Urinary bladder (tissue), 4 donors: ENCODE results near the gene SIK3. TPM values are rescaled to one million over a fixed set of nuclear protein-coding genes. Genes with fewer than 3 reads are reported as not detected.
A peak's percentile ranks its signal among the peaks of the same experiment; 100 is the strongest.

Source experiments
- DNase-seq: peaks from one replicate; pipeline ENCODE4 v3.0.0-alpha.2; 2015; ENCODE audit errors: extremely low spot score
- H3K27ac ChIP-seq: one replicate; pipeline ENCODE4 v1.5.1; 2013; ENCODE audit warnings: low read depth, mild to moderate bottlenecking, moderate library complexity
- H3K36me3 ChIP-seq: one replicate; pipeline ENCODE4 v1.6.1; 2013; ENCODE audit warnings: mild to moderate bottlenecking, moderate library complexity; ENCODE audit not compliant: insufficient read depth
- H3K4me1 ChIP-seq: one replicate; pipeline ENCODE4 v1.6.1; 2013; ENCODE audit warnings: mild to moderate bottlenecking, moderate library complexity; ENCODE audit not compliant: insufficient read depth
- H3K4me3 ChIP-seq: one replicate; pipeline ENCODE4 v1.5.1; 2013; ENCODE audit warnings: low read depth, low read length
- WGBS: extraction: QIAGEN DNeasy Blood & Tissue Kit; methylation state at CpG from one replicate; pipeline ENCODE4 v1.1.7; 2013; 5-methylcytosine and 5-hydroxymethylcytosine counted together
- polyA plus RNA-seq: library from polyadenylated mRNA; stranded (reverse); fragments of 200-250 nt; gene quantifications from one replicate; pipeline ENCODE4 v1.2.3, GENCODE V29; 2013
- total RNA-seq: library from RNA; depleted of rRNA; stranded (reverse); fragments of >200 nt; gene quantifications from one replicate; pipeline ENCODE4 v1.2.3, GENCODE V29; 2014
- donor health status: healthy with polysubstance abuse.
- donor health status: healthy.

SIK3 gene
- total and polyA plus RNA-seq, 2 donors, result 17.2 to 24.0 TPM

DNA sequence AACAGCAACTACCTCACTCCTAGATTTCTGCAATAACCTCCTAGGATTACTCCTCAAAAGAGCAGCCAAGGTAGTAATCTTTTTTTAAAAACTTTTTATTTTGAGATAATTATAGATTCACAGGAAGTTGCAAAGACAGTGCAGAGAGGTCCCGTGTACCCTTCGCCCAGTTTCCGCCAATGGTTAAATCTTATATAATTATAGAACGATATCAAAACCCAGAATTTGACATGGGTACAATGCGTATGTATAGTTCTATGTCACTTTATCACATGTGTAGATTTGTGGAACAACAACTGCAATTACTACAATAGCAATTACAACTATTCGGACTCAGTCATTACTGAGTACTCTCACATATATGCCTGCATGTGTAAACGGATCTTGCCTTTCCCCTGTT is 166.0 kb downstream of the SIK3 start:
- no peak overlapping the region for H3K27ac ChIP-seq
- no peaks in the 10 kb centered on the region for H3K36me3 ChIP-seq
- WGBS, result 89% methylated on average over 7 of the region's 7 CpGs

DNA sequence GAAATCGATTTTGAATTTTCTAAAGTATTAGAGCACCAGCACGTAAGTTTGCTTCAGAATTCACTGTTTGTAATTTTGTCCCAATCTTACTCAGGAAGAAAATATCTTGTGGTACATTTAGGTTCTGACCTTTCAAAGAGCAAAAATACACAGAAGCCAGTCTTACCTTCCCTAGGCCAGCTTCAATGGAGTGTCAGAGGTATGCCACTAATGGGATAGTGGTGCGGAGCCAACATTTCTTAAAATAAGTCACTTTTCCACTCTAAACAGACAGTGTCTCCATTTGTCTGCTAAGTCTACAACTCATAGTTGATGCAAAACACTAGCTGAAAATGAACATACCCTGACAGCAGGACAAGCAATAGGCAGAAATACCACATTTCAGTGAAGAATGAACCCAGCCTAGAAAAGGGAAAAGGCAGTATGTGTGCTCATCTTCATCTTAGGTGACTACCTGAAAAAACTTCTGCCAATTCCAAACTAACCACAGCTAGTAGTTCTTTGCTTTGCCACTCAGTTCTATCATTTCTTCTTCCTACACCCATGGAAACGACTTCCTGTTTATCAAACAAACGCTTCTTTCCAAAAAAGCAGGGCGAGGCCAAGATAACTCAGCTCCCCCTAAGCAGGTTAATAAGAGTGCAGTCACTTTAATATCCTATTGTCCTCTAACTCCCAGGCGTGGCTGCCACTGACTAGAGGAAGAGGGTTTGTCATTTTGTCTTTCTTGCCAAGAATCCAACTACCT is 166.8 kb downstream of the SIK3 start:
- Histone ChIP-seq H3K4me3 (no peak overlapping the region), H3K36me3 (no peaks in the 10 kb centered on the region), H3K4me1 (peaks cover 2% of the 10 kb centered on the region), H3K27ac (peak overlapping the region; percentile 16)
- WGBS, result 64% methylated on average over 7 of the region's 7 CpGs
- DNase-seq, result no peak

More for the DNA sequence above, 166.0 kb downstream of the SIK3 start:
- DNase-seq, result no peak
- peaks cover 2% of the 10 kb centered on the region for H3K4me1 ChIP-seq
- H3K4me3 ChIP-seq, result no peak overlapping the region

DNA sequence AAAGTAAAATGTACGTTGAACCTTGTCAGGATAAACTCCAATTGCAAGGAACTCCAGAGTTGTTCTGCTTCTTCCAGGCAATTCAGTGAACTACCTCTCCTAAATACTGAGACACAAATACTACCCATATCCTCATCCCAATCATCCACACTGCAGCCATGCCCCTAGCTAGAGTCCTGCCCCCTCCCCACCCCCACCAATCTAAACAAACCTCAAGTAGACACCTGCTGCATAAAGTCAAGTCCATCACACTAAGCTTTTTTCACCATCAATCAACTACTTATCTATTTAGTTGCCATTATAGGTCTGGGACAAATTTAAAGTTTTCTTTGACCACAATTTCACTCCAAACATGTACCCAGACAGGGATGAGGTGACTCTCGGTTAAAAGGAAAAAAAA is 167.6 kb downstream of the SIK3 start:
- no peak for DNase-seq
- 59% methylated on average over 2 of the region's 2 CpGs for WGBS
- H3K27ac ChIP-seq, result no peak overlapping the region

DNA sequence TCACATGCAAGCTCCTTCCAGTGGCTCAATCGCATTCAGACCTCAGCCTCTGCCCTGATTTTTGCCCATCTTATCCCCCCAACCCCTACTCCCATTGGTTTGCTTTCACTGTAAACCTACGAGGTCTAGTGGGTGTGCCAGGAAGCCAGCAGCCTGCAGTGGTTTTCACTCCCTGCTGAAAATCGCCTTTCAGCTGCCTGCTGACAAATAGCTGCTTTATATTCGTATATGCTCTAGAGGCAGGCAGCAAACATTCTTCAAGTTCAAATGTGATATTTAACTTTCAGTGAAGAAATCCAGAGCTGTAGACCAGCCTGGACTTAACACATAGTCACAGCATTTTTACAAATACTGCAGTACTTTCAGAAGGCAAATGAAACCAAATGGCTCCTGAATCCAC is 168.1 kb downstream of the SIK3 start:
- Histone ChIP-seq H3K27ac (no peak overlapping the region), H3K36me3 (no peaks in the 10 kb centered on the region), H3K4me3 (no peak overlapping the region), H3K4me1 (peaks cover 2% of the 10 kb centered on the region)
- DNase-seq, result no peak
- WGBS, result 15% methylated on average over 4 of the region's 4 CpGs

More for the DNA sequence above, 167.6 kb downstream of the SIK3 start:
- Histone ChIP-seq H3K36me3 (no peaks in the 10 kb centered on the region), H3K4me1 (peaks cover 2% of the 10 kb centered on the region), H3K4me3 (no peak overlapping the region)

DNA sequence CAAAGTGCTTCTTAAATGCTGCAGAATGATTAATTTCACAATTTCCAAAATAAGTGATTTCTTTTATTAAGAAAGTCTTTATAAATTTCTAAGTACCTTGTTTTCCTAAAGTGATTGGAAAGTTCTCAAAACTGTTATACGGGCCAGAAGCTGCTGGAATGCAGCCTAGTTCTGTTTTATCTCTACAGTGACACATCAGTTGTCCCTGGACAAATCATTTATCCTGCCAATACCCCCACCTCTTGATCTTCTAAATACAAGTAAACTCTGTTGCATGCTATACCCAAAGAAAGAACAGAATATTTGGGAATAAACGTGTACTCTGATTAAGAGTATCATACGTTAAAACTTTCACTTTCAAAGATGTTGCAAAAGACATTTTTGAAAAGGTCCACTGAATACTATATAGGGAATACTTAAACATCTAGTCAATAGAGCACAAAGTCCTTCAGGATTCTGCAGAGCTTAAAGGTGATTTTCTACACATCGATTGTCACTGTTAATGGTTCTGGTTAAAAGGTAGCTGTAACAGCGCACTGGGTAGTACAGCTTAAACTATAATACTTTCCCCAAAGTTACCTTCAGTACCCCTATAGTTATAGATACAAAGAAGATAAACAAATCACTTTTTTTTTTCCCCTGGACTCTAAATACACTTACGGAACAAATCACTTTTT is 168.7 kb downstream of the SIK3 start:
- 35% methylated on average over 6 of the region's 6 CpGs for WGBS
- Histone ChIP-seq H3K4me3 (no peak overlapping the region), H3K27ac (no peak overlapping the region), H3K36me3 (no peaks in the 10 kb centered on the region), H3K4me1 (peaks cover 2% of the 10 kb centered on the region)
- DNase-seq, result no peak

DNA sequence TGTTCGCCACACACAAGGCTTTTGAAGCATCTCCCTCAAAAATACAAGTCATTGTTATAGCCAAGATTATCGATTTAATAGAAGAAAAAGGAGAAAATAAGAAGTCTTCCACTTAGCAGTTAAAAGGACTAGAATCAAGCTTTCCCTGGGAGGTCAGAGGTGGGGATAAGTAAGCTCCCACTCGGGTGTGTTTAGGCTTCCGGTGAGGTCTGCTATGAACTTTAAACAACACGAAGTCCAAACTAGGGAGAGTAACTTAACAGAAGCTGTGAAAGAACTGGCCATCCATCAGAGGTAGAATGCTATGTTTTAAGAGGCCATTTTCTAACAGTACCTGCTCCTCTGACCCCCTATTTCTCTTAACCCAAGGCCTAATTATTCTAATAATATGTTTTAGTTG is 169.4 kb downstream of the SIK3 start:
- DNase-seq, result no peak
- no peaks in the 10 kb centered on the region for H3K36me3 ChIP-seq
- peak overlapping the region; percentile 67 for H3K27ac ChIP-seq
- 54% methylated on average over 5 of the region's 5 CpGs for WGBS
- H3K4me3 ChIP-seq, result no peak overlapping the region
- peaks cover 2% of the 10 kb centered on the region for H3K4me1 ChIP-seq

DNA sequence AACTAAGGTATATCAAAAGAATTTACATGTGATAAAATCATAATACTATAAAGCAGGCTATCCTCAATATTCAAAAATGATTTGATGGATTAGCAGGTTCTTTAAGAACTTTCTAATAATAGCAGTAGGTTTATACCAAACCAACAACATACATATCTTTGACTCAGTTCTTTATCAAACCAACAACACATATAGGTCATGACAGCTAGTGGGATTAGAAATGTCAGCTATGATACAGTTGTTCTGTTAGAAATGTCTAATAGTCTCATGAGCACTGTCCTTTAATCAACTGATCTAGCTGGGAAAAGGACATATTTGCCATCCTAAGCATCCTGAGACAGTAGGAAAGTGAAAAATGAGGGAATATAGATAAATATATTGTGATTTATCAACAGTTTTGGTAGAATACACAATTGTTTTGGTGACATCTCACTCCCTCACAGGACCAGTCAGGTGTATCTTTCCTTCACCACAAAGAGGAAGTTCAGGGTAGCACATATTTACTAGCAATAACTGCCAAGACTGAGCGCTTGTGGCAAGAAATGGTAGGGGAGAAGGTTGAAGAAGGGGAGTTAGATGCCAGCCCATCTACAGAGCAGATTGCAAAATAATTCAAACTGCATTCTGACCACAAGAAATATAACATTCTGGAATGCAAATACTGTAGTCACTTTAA is 170.0 kb downstream of the SIK3 start:
- H3K4me1 ChIP-seq, result peaks cover 2% of the 10 kb centered on the region
- no peaks in the 10 kb centered on the region for H3K36me3 ChIP-seq
- no peak overlapping the region for H3K4me3 ChIP-seq
- no peak for DNase-seq
- WGBS, result 91% methylated on average over 1 of the region's 1 CpG
- H3K27ac ChIP-seq, result no peak overlapping the region

DNA sequence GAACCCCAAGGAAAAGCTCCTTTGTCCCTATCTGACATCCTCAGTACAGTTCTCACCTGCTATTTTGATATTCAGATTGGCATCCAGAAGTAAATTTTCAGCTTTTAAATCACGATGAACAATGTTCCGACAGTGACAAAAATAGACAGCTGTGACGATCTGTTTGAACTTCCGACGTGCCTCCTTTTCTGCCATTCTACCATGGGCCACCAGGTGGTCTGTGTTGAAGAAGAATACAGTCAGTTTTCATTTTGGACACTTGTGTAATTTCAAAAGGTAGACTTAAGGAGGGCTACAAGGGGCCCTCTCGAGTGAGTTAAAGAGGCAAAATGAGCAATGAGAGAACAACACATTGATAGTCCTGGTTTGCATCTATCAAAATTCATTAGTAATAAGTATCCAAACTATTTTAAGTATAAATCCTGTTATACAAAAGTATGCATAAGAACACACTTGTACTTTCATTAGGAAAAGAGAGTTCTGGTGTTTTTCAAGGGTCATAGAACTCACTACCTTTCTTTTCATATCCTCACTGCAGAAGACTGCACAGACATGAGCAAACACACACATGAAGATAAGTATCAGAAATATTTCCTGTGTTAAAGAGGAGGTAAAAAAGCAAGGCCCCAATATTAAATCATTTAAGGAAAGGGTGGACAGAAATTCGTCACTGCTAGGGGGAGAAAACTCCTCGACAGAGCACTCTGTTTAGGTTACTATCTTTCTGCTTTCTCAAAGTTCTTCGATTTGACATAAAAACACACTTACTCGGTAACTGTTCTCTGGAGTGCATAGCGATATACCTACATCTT is 170.9 kb downstream of the SIK3 start:
- no peaks in the 10 kb centered on the region for H3K36me3 ChIP-seq
- no peak overlapping the region for H3K27ac ChIP-seq
- H3K4me3 ChIP-seq, result no peak overlapping the region
- WGBS, result 81% methylated on average over 11 of the region's 11 CpGs
- no peak for DNase-seq
- H3K4me1 ChIP-seq, result peaks cover 2% of the 10 kb centered on the region

DNA sequence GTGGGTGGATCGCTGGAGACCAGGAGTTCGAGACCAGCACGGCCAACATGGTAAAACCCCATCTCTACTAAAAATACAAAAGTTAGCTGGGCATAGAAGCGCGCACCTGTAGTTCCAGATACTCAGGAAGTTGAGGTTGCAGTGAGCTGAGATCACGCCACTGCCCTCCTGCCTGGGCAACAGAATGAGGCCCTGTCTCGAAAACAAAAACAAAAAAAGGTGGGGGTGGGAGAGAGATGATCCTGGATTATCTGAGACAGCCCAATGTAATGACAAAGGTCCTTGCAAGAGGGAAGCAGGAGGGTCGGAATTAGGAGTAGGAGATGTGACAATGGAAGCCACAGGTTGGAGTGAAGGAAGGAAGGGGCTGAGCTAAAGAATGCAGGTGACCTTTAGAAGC is 173.2 kb downstream of the SIK3 start:
- Histone ChIP-seq H3K4me3 (no peak overlapping the region), H3K4me1 (peaks cover 2% of the 10 kb centered on the region), H3K27ac (no peak overlapping the region), H3K36me3 (no peaks in the 10 kb centered on the region)
- no peak for DNase-seq
- 94% methylated on average over 8 of the region's 8 CpGs for WGBS

DNA sequence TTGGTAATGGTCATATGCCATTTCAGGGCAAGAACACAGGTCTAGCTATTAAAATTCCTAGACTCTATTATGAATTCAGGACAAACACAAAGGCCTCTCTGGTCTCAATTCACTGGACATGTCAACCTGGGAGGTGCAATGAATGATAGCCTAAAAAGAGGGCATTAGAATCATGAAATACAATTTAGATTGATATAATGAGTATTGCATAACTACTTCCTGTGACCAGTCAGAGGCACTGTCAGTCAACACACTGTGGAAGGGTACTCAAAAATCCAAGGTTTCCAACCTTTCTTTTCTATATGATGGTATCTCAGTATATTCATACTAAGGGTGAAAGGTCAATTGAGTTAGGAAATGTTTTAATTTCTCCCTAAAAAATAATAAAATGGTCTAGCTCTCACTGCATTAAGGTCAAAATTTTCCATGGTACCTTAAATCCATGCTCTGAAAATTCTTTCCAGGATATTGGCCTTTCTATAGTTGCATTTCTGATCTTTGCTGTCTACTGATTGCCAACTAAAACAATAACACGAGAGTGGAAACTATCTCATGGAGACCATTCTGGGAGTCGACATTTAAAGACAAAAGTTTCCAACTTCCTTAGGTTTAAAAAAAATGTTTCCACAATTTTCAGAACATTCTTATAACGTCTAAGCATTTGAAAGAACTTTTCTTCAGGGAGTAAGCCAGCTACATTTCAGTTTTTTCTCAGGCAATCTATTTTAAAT is 179.1 kb downstream of the SIK3 start:
- Histone ChIP-seq H3K36me3 (peaks cover 3% of the 10 kb centered on the region), H3K4me1 (no peaks in the 10 kb centered on the region), H3K4me3 (no peak overlapping the region), H3K27ac (no peak overlapping the region)
- no peak for DNase-seq
- WGBS, result 67% methylated on average over 3 of the region's 3 CpGs

DNA sequence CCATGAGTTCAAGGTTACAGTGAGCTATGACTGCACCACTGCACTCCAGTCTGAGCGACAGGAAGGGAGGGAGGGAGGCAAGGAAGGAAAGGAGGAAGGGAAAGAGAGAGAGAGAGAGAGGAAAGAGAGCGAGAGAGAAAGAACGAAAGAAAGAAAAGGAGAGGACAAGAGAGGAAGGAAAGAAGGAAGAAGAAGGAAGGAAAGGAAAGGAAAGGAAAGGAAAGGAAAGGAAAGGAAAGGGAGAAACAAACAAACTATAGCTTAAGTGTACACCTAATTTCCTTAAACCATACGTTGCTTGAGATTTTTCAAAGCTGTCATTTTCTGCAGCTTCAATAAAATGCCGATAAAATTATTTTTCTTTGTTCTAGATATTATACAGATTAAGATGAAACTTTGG is 180.6 kb downstream of the SIK3 start:
- H3K36me3 ChIP-seq, result peaks cover 3% of the 10 kb centered on the region
- no peak overlapping the region for H3K27ac ChIP-seq
- DNase-seq, result no peak
- H3K4me1 ChIP-seq, result no peaks in the 10 kb centered on the region
- 74% methylated on average over 5 of the region's 5 CpGs for WGBS
- no peak overlapping the region for H3K4me3 ChIP-seq

DNA sequence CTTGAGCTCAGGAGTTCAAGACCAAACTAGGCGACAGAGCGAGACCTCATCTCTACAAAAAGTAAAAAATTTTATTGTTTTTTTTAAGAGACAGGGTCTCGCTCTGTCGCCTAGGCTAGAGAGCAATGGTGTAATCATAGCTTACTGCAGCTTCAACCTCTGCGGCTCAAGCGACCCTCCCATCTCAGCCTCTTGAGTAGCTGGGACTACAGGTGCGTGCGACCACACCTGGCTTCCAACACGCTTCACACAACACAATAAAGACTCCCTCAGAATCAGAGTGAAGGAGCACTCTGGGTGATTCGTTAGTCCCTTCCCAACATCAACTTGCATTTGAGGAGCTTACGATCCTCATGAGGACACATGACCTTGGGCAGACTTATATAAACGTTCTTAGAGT is 181.3 kb downstream of the SIK3 start:
- Histone ChIP-seq H3K4me1 (no peaks in the 10 kb centered on the region), H3K36me3 (peaks cover 3% of the 10 kb centered on the region), H3K4me3 (no peak overlapping the region), H3K27ac (no peak overlapping the region)
- DNase-seq, result no peak
- WGBS, result 96% methylated on average over 12 of the region's 12 CpGs

DNA sequence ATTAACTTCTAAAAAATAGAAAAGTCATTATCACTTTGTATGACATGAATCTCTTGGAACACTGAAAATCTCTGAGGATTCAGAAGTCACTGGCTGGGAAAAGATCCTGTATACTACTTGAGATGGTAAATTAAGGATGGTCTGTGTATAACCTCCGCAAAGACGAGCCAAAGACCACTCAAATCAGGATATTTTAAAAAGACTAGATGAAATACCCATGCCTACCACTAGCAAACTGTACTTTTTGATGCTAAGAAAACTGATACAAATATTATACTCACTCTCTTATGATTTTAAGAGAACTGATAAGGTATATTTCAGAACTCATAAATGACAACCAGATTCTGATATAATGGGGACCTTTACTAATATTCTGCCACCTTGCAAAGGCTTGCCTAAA is 182.2 kb downstream of the SIK3 start:
- Histone ChIP-seq H3K4me3 (no peak overlapping the region), H3K27ac (no peak overlapping the region), H3K36me3 (peaks cover 3% of the 10 kb centered on the region), H3K4me1 (no peaks in the 10 kb centered on the region)
- no peak for DNase-seq
- WGBS, result 96% methylated on average over 2 of the region's 2 CpGs
